ENCODE measurements around the gene SPEN. TPM values are rescaled to one million over a fixed set of nuclear protein-coding genes. Genes with fewer than 3 reads are reported as not detected.

The SPEN gene
- total and polyA plus RNA-seq, 9 of the 15 experiments (the other 6 are each of a cell fraction or from before 2014, with no cell fraction given), result 5.7 to 87.5 (median 27.2) TPM

- POLR2A ChIA-PET, result interaction anchor here (0.5 to 2.3 kb wide), 4 partner anchors 13 to 474 kb away, joined by 3 to 7 read pairs (median 3); no protein-coding TSS in a partner anchor
- no peak overlapping the region for H3K9ac ChIP-seq (ENCODE audit: insufficient read depth in 1 of 2, low read depth in 2 of 2, low read length in 2 of 2)
Observed at GRCh38 chr1:15972409-15972808, 124.9 kb downstream of the SPEN start.

GRCh38 chr1:15973772-15974171, 126.3 kb downstream of the SPEN start:
- in situ Hi-C loops (cut with MboI) (no loop called here), intact Hi-C loops (cut with micrococcal nuclease) (no loop called here)
- Histone ChIP-seq H3K4me1 (replicated peaks in 1 of 2; ENCODE audit: control insufficient read depth in 2 of 2, insufficient read depth in 2 of 2, low read length in 2 of 2) (peaks cover 11 to 14% of the 10 kb centered on the region in 2 experiments; a peak in 4 of 5 replicates), H3K9me1 (ENCODE audit: control insufficient read depth, insufficient read depth, low read length) (no peaks in the 10 kb centered on the region), H3K36me3 (ENCODE audit: control insufficient read depth, insufficient read depth, low read length) (peaks cover 38% of the 10 kb centered on the region), H3K79me2 (ENCODE audit: control insufficient read depth, insufficient read depth, low read length) (peaks cover 37% of the 10 kb centered on the region), H3K9me3 (replicated peaks; ENCODE audit: control insufficient read depth, insufficient read depth, low read depth, low read length) (no peaks in the 10 kb centered on the region), H3K4me2 (ENCODE audit: insufficient read depth, low read length) (no peak overlapping the region), H3K27me3 (ENCODE audit: control insufficient read depth in 2 of 2, insufficient read depth in 2 of 2, low read length in 2 of 2) (no peaks in the 10 kb centered on the region), H2AFZ (ENCODE audit: low read depth, low read length) (no peak overlapping the region), H3K4me3 (no peak overlapping the region), H3K9ac (ENCODE audit: insufficient read depth in 1 of 2, low read depth in 2 of 2, low read length in 2 of 2) (no peak overlapping the region), H3K27ac (ENCODE audit: extremely low read depth, low read depth, low read length) (no peak overlapping the region), H4K20me1 (replicated peaks; ENCODE audit: control insufficient read depth, insufficient read depth, low read length) (no peaks in the 10 kb centered on the region)
- BruUV-seq (replicated peaks), result no TSS peak
- FAIRE-seq (no peak), DNase-seq (ENCODE audit: extremely low read depth in 1 of 4, low spot score in 3 of 4) (no peak), ATAC-seq (no peak)
- POLR2A ChIA-PET, result interaction anchor here (0.7 to 2.3 kb wide), 3 partner anchors 14 to 180 kb away, joined by 3 to 7 read pairs (median 4); no protein-coding TSS in a partner anchor
- 82% methylated on average over 4 of the region's 4 CpGs for WGBS (ENCODE audit: insufficient coverage, low coverage, missing lambda C conversion rate)
- peak; percentile 42 for TF ChIP-seq RBM25 (IDR thresholded peaks at IDR 0.05; ENCODE audit: low read depth, low read length, severe bottlenecking)
- no peak for TF ChIP-seq NFE2L1 (tag; IDR thresholded peaks at IDR 0.05; ENCODE audit: borderline replicate concordance, low read depth)
- TF ChIP-seq U2AF1 (optimal IDR thresholded peaks at IDR 0.05; ENCODE audit: low read depth, low read length), result no peak
- peak; percentile 85 for TF ChIP-seq ZNF121 (CRISPR knock-in tag; conservative IDR thresholded peaks at IDR 0.05)
- CTCF ChIA-PET (ENCODE audit: low intra/inter-chr PET ratio), result no interaction called here

More at GRCh38 chr1:15972409-15972808, 124.9 kb downstream of the SPEN start:
- TSS peak; percentile 20 for BruUV-seq (replicated peaks)
- peaks cover 48% of the 10 kb centered on the region for H3K36me3 ChIP-seq (ENCODE audit: control insufficient read depth, insufficient read depth, low read length)
- H3K4me3 ChIP-seq, result no peak overlapping the region
- CTCF ChIA-PET (ENCODE audit: low intra/inter-chr PET ratio), result no interaction called here
- in situ Hi-C loops (cut with MboI) (no loop called here), intact Hi-C loops (cut with micrococcal nuclease) (no loop called here)
- no peak overlapping the region for H2AFZ ChIP-seq (ENCODE audit: low read depth, low read length)
- no peaks in the 10 kb centered on the region for H4K20me1 ChIP-seq (replicated peaks; ENCODE audit: control insufficient read depth, insufficient read depth, low read length)
- TF ChIP-seq LCOR (CRISPR knock-in tag; IDR thresholded peaks at IDR 0.05) (no peak), SMARCA5 (IDR thresholded peaks at IDR 0.05) (peak; percentile 41; the same call in 1 of the 2 replicates), ZC3H4 (CRISPR knock-in tag; IDR thresholded peaks at IDR 0.05; ENCODE audit: borderline replicate concordance) (no peak), RBM25 (IDR thresholded peaks at IDR 0.05; ENCODE audit: low read depth, low read length, severe bottlenecking) (peak; percentile 95), RCOR1 (IDR thresholded peaks at IDR 0.05; ENCODE audit: borderline replicate concordance in 1 of 2, low read depth in 2 of 2, low read length in 2 of 2) (0 out of 4 replicates have a peak, but pooled peaks of 1 of the 2 experiments have one; percentile 7)
- no peaks in the 10 kb centered on the region for H3K9me3 ChIP-seq (replicated peaks; ENCODE audit: control insufficient read depth, insufficient read depth, low read depth, low read length)
- no peak for FAIRE-seq
- H3K27me3 ChIP-seq (ENCODE audit: control insufficient read depth in 2 of 2, insufficient read depth in 2 of 2, low read length in 2 of 2), result no peaks in the 10 kb centered on the region
- H3K79me2 ChIP-seq (ENCODE audit: control insufficient read depth, insufficient read depth, low read length), result peaks cover 40% of the 10 kb centered on the region
- H3K4me1 ChIP-seq (replicated peaks in 1 of 2; ENCODE audit: control insufficient read depth in 2 of 2, insufficient read depth in 2 of 2, low read length in 2 of 2), result peaks cover 11 to 14% of the 10 kb centered on the region in 2 experiments; a peak in 4 of 5 replicates
- 60% methylated on average over 1 of the region's 1 CpG for WGBS (ENCODE audit: insufficient coverage, low coverage, missing lambda C conversion rate)
- H3K27ac ChIP-seq (ENCODE audit: extremely low read depth, low read depth, low read length), result no peak overlapping the region
- no peaks in the 10 kb centered on the region for H3K9me1 ChIP-seq (ENCODE audit: control insufficient read depth, insufficient read depth, low read length)
- no peak for DNase-seq (ENCODE audit: extremely low read depth in 1 of 4, low spot score in 3 of 4)
- no peak for ATAC-seq
- H3K4me2 ChIP-seq (ENCODE audit: insufficient read depth, low read length), result no peak overlapping the region

Data from K562 (cell line).